A549 (cell line): Measurements from ENCODE around the gene CHST15. TPM values are rescaled to one million over a fixed set of nuclear protein-coding genes. Genes with fewer than 3 reads are reported as not detected.

Source experiments
- ATAC-seq, 2 experiments: fragments of 200-7000 bp in 1 of 2; fragments of >200 bp in 1 of 2; cut with Nextera tagmentation in 1 of 2; cut with Tn5 transposase in 1 of 2; 3 replicates each; pipeline versions ENCODE4 v1.8.0 to v1.9.1; 2018 to 2020; ENCODE audit warnings: mild to moderate bottlenecking in 1 of 2, moderate library complexity in 1 of 2
- CTCF ChIA-PET: fragments of 300-600 bp; sonication (Branson Sonifier 250); formaldehyde crosslinking; extraction: SDS; loops from one replicate; lab custom pipeline; 2021; ENCODE audit warnings: antibody characterized with exemption, inconsistent platforms; lab: Yijun Ruan, JAX
- POLR2A ChIA-PET: fragments of 350-600 bp; formaldehyde crosslinking; extraction: SDS; loops from one replicate; lab custom pipeline; 2021; ENCODE audit warnings: antibody characterized with exemption, inconsistent platforms; lab: Yijun Ruan, JAX
- DNase-seq, 2 experiments: peaks; one replicate each; pipeline versions ENCODE4 v3.0.0 to v3.0.0-alpha.2; 2011 to 2016; ENCODE audit warnings: low read depth in 1 of 2, low spot score in 1 of 2
- FAIRE-seq: peaks from 2 replicates; lab custom pipeline; 2011; peaks lifted over from hg19 to GRCh38; lab: Jason Lieb, UNC
- H3K27ac ChIP-seq, 2 experiments: fragments of >200 bp; sonication (Bioruptor Twin); formaldehyde crosslinking; 3 replicates each; pipeline ENCODE4 v1.5.1; 2016 to 2017
- H3K4me1 ChIP-seq: fragments of >200 bp; sonication (Bioruptor Twin); formaldehyde crosslinking; 3 replicates; pipeline ENCODE4 v1.6.1; 2016
- H3K4me2 ChIP-seq: fragments of >200 bp; sonication (Bioruptor Twin); formaldehyde crosslinking; 3 replicates; pipeline ENCODE4 v1.6.1; 2016
- H3K4me3 ChIP-seq: fragments of >200 bp; sonication (Bioruptor Twin); formaldehyde crosslinking; 3 replicates; pipeline ENCODE4 v1.5.1; 2016
- H3K9me3 ChIP-seq: fragments of >200 bp; sonication (Bioruptor Twin); formaldehyde crosslinking; 3 replicates; pipeline ENCODE4 v1.6.1; 2016
- CBX2 ChIP-seq: fragments of 200-600 bp; sonication (generic); IDR thresholded peaks from 2 replicates; pipeline ENCODE4 v1.6.1; 2016; ENCODE audit warnings: low read depth, mild to moderate bottlenecking, borderline replicate concordance
- CHD4 ChIP-seq: fragments of 200-600 bp; sonication (generic); IDR thresholded peaks from 2 replicates; pipeline ENCODE4 v1.6.1; 2016; ENCODE audit warnings: antibody characterized with exemption, mild to moderate bottlenecking, borderline replicate concordance
- EP300 ChIP-seq, 2 experiments: fragments of >200 bp; sonication (Bioruptor Twin); formaldehyde crosslinking; IDR thresholded peaks; 2 replicates in 1 of 2; 3 replicates in 1 of 2; pipeline ENCODE4 v1.6.1; 2016 to 2017
- FOSL2 ChIP-seq, 2 experiments: fragments of 450-650 bp in 1 of 2; fragments of >200 bp in 1 of 2; sonication (Bioruptor Twin) in 1 of 2; formaldehyde crosslinking; IDR thresholded peaks; 2 replicates each; pipeline versions ENCODE4 v1.5.0 to v1.6.1; 2016 to 2020; ENCODE audit warnings: mild to moderate bottlenecking in 1 of 2, moderate library complexity in 1 of 2
- FOXS1 ChIP-seq: fragments of 250-450 bp; sonication (Bioruptor Pico); IDR thresholded peaks from 2 replicates; pipeline ENCODE4 v1.5.0; 2020; ENCODE audit warnings: mild to moderate bottlenecking, moderate library complexity
- HEYL ChIP-seq: fragments of 250-450 bp; sonication (Bioruptor Pico); IDR thresholded peaks from 2 replicates; pipeline ENCODE4 v1.8.0; 2021; ENCODE audit warnings: mild to moderate bottlenecking, moderate library complexity
- HOXA7 ChIP-seq: fragments of 250-450 bp; sonication (Bioruptor Pico); IDR thresholded peaks from 2 replicates; pipeline ENCODE4 v1.5.0; 2020; ENCODE audit warnings: mild to moderate bottlenecking, moderate library complexity
- MAZ ChIP-seq: fragments of 150-350 bp; IDR thresholded peaks from 2 replicates; pipeline ENCODE4 v1.6.1; 2014; ENCODE audit warnings: antibody characterized with exemption, low read depth, low read length, borderline replicate concordance
- NPAS2 ChIP-seq: fragments of 250-450 bp; sonication (Bioruptor Pico); IDR thresholded peaks from 2 replicates; pipeline ENCODE4 v1.8.0; 2022; ENCODE audit warnings: mild to moderate bottlenecking, moderate library complexity, borderline replicate concordance
- NR3C1 ChIP-seq: fragments of >200 bp; sonication (Bioruptor Twin); formaldehyde crosslinking; IDR thresholded peaks from 3 replicates; pipeline ENCODE4 v1.6.1; 2017
- PHF8 ChIP-seq: fragments of 200-600 bp; sonication (generic); IDR thresholded peaks from 2 replicates; pipeline ENCODE4 v1.6.1; 2016; ENCODE audit warnings: low read depth, mild to moderate bottlenecking, antibody characterized with exemption, moderate library complexity, borderline replicate concordance
- POLR2AphosphoS2 ChIP-seq: conservative IDR thresholded peaks from 2 replicates; pipeline ENCODE4 v1.6.1; 2012; ENCODE audit warnings: low read length, improper control_type of control experiment, inconsistent platforms
- RARB ChIP-seq: fragments of 250-450 bp; sonication (Bioruptor Pico); IDR thresholded peaks from 2 replicates; pipeline ENCODE4 v1.8.0; 2021; ENCODE audit warnings: mild to moderate bottlenecking, moderate library complexity
- RFX5 ChIP-seq: fragments of 450-650 bp; IDR thresholded peaks from 2 replicates; pipeline ENCODE4 v1.7.1; 2014; ENCODE audit warnings: antibody characterized with exemption, mild to moderate bottlenecking, moderate library complexity
- RNF2 ChIP-seq: fragments of 200-600 bp; sonication (generic); IDR thresholded peaks from 2 replicates; pipeline ENCODE4 v1.6.1; 2016; ENCODE audit warnings: low read depth, mild to moderate bottlenecking, antibody characterized with exemption, moderate library complexity, borderline replicate concordance
- SREBF2 ChIP-seq: fragments of 450-650 bp; IDR thresholded peaks from 2 replicates; pipeline ENCODE4 v1.6.1; 2014; ENCODE audit warnings: mild to moderate bottlenecking, moderate library complexity
- TFCP2L1 ChIP-seq: fragments of 250-450 bp; sonication (Bioruptor Pico); IDR thresholded peaks from 2 replicates; pipeline ENCODE4 v1.5.0; 2021; ENCODE audit warnings: mild to moderate bottlenecking
- ZFP36 ChIP-seq: fragments of 450-650 bp; IDR thresholded peaks from 2 replicates; pipeline ENCODE4 v1.6.1; 2014; ENCODE audit warnings: borderline replicate concordance; ENCODE audit not compliant: partially characterized antibody
- WGBS: methylation state at CpG from one replicate; pipeline ENCODE4 v1.1.6; 2017; ENCODE audit errors: missing lambda C conversion rate; 5-methylcytosine and 5-hydroxymethylcytosine counted together
- polyA plus RNA-seq, 4 experiments: library from polyadenylated mRNA; depleted of rRNA in 3 of 4; stranded (reverse); fragments of >200 nt; fragmentation: RNase III in 1 of 4; extraction: RNeasy Plus Mini Kit Qiagen cat#74134 plus additional on column Dnase treatment in 1 of 4; gene quantifications; 2 replicates in 3 of 4; 3 replicates in 1 of 4; pipeline ENCODE4 v1.2.3, GENCODE V29; 2011 to 2017
- TF ChIP-seq, protein P1 (sequence below): IDR thresholded peaks from 2 replicates; pipeline ENCODE4 v1.6.1; 2012; ENCODE audit warnings: low read depth, borderline replicate concordance
- TF ChIP-seq, protein P2 (sequence below): fragments of >200 bp; sonication (Bioruptor Twin); formaldehyde crosslinking; IDR thresholded peaks from 3 replicates; pipeline ENCODE4 v1.5.1; 2016
- TF ChIP-seq, protein P3 (sequence below): IDR thresholded peaks from 2 replicates; pipeline ENCODE4 v1.6.1; 2012

Gene CHST15
- polyA plus RNA-seq, 2 of the 4 experiments (the other 2 are of a cell fraction), result 5.1 to 10.3 TPM

DNA sequence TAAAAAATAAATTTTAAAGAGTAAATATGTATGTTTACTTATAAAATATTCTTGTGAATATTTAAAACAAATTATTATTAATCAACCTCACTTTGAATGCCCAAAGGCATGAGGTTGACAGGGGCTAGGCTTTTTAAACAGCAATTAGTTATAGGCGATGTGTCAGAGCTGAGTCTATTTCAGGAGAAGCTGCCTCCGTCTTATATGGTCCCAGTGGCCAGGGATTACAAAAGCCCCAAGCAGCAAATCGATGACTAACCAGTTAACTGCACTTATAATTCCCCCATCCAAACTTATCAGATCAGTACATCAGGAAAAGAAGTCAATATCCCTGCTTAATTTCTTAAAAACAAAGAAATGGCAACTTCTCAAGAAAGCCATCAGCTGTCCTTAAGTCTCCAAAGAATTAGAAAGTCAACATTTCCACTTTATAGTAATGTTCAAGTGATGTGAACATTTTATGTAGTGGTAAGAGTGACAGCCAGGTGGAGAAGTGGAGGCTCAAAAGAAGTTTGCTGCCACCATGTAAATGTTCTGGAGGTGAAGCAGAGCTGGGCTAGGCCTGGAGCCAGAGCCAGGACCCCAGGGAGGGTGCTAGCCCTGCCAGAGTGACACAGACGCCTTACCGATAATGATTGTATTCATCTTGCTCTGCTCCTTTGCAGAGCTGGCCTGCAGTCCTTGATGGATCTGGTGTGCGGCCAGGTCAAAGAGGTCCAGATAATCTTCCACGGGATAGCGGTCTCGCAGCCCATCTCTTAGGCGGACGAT lies 51.5 kb downstream of the CHST15 start:
- FAIRE-seq (no peak), ATAC-seq (no peak), DNase-seq (no peak)
- TF ChIP-seq, protein P1, sequence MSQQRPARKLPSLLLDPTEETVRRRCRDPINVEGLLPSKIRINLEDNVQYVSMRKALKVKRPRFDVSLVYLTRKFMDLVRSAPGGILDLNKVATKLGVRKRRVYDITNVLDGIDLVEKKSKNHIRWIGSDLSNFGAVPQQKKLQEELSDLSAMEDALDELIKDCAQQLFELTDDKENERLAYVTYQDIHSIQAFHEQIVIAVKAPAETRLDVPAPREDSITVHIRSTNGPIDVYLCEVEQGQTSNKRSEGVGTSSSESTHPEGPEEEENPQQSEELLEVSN, result no peak
- TF ChIP-seq EP300 (IDR thresholded peaks at IDR 0.05) (no peak), RNF2 (no peak), MAZ (no peak), HOXA7 (CRISPR knock-in tag) (no peak), FOXS1 (CRISPR knock-in tag) (no peak)
- WGBS, result 94% methylated on average over 11 of the region's 11 CpGs
- Histone ChIP-seq H3K27ac (no peak overlapping the region), H3K9me3 (no peaks in the 10 kb centered on the region), H3K4me1 (no peaks in the 10 kb centered on the region), H3K4me2 (no peak overlapping the region), H3K4me3 (no peak overlapping the region)
- POLR2A ChIA-PET, result no interaction called here
- CTCF ChIA-PET, result interaction anchor here (1.0 to 1.6 kb wide), 2 partner anchors 45 to 348 kb away, joined by 3 to 4 read pairs; no protein-coding TSS in a partner anchor

DNA sequence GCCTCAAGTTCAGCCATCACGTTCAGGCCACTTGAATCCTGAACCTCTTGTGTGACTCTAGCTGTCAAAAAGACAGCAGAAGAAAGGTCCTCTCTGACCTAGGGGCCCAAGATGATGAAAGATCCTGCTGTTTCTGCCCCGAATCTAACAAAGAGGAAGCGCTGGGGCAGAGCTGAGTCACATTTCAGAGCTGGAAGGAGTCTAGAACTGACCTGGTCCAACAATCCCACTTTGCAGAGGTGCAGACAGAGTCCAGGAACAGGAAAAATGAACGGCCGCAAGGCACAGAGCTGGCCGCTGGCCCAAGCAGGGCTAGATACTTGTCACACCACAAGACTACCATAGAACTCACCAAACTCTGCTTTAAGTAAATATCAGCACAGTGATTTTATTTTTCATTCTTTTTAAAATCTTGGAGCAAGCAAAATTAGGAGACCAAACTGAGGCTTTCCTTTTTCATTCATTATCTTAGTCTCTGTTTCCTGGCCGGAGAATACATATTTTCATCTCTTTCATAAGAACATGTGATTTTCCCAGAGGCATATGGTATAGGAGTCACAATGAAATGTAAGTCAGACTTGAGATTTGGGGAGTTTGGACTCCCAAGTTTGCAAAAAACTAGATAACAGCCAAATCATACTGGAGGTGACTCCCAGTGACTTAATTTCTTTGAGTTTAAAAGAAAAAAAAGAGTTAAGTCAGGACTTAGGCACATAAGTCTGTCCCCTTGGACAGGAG lies 52.8 kb downstream of the CHST15 start:
- Histone ChIP-seq H3K9me3 (no peaks in the 10 kb centered on the region), H3K4me3 (no peak overlapping the region), H3K4me1 (peaks cover 6% of the 10 kb centered on the region; the same call in 1 of the 3 replicates), H3K4me2 (no peak overlapping the region), H3K27ac (no peak overlapping the region)
- ChIA-PET POLR2A (no interaction called here), CTCF (interaction anchor here (2.4 kb wide), 1 partner anchor 46 kb away, joined by 8 read pairs; no protein-coding TSS in a partner anchor)
- ATAC-seq (no peak), FAIRE-seq (no peak), DNase-seq (no peak)
- WGBS, result 87% methylated on average over 7 of the region's 7 CpGs
- no peak for TF ChIP-seq RFX5
- no peak for TF ChIP-seq PHF8
- no peak for TF ChIP-seq POLR2AphosphoS2
- TF ChIP-seq, protein P1, result no peak
- TF ChIP-seq, protein P2, sequence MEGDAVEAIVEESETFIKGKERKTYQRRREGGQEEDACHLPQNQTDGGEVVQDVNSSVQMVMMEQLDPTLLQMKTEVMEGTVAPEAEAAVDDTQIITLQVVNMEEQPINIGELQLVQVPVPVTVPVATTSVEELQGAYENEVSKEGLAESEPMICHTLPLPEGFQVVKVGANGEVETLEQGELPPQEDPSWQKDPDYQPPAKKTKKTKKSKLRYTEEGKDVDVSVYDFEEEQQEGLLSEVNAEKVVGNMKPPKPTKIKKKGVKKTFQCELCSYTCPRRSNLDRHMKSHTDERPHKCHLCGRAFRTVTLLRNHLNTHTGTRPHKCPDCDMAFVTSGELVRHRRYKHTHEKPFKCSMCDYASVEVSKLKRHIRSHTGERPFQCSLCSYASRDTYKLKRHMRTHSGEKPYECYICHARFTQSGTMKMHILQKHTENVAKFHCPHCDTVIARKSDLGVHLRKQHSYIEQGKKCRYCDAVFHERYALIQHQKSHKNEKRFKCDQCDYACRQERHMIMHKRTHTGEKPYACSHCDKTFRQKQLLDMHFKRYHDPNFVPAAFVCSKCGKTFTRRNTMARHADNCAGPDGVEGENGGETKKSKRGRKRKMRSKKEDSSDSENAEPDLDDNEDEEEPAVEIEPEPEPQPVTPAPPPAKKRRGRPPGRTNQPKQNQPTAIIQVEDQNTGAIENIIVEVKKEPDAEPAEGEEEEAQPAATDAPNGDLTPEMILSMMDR, result no peak

DNA sequence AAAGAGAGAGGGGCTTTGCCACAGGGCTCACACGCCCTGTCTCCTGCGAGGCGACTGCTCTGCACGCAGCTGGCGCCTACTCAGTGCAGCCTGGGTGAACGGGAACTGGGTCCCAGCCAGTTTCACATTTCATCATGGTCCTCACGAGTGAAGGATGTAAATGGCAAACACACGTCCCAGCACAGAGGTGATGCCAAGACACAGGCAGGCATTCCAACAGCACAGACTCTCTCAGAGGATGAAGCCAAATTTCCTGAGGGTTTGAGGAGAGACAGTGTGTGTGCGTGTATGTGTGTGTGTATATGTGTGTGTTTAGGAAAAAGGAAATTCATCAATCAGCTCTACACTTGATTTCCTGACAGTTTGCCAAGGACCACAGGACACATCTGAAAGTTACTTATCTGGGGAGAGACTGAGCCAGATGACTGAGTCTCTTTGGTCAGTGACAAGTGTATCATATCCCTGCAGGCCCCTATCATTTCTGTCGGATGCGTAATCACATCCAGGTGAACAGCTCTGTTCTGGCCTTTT lies 53.9 kb downstream of the CHST15 start:
- WGBS, result 89% methylated on average over 11 of the region's 11 CpGs
- Histone ChIP-seq H3K27ac (no peak overlapping the region), H3K9me3 (no peaks in the 10 kb centered on the region), H3K4me1 (peaks cover 12% of the 10 kb centered on the region; the same call in 2 of the 3 replicates), H3K4me2 (no peak overlapping the region), H3K4me3 (no peak overlapping the region)
- TF ChIP-seq CHD4 (no peak), HEYL (no peak), POLR2AphosphoS2 (no peak), SREBF2 (no peak), NPAS2 (CRISPR knock-in tag) (no peak), CBX2 (no peak), RARB (CRISPR knock-in tag) (no peak), ZFP36 (no peak), FOSL2 (IDR thresholded peaks at IDR 0.05) (no peak), FOSL2 (CRISPR knock-in tag; IDR thresholded peaks at IDR 0.05) (no peak), NR3C1 (no peak), FOXS1 (CRISPR knock-in tag) (no peak), TFCP2L1 (CRISPR knock-in tag) (no peak), RFX5 (no peak)
- TF ChIP-seq, protein P2, result no peak
- TF ChIP-seq, protein P1, result no peak
- TF ChIP-seq, protein P3, sequence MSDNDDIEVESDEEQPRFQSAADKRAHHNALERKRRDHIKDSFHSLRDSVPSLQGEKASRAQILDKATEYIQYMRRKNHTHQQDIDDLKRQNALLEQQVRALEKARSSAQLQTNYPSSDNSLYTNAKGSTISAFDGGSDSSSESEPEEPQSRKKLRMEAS, result no peak
- ChIA-PET CTCF (interaction anchor here (0.9 to 2.4 kb wide), 4 partner anchors 9 to 351 kb away, joined by 3 to 8 read pairs (median 4); no protein-coding TSS in a partner anchor), POLR2A (no interaction called here)
- no peak for DNase-seq
- FAIRE-seq, result no peak
- ATAC-seq, result no peak
